Measurements from ENCODE around the gene GRIK4.

GRCh38 chr11:120978701-120979100, 467.2 kb downstream of the GRIK4 start:
- TF ChIP-seq JUND (IDR thresholded peaks at IDR 0.05) (no peak), RAD21 (IDR thresholded peaks at IDR 0.05; ENCODE audit: low read length) (no peak), EP300 (IDR thresholded peaks at IDR 0.05; ENCODE audit: borderline replicate concordance in 1 of 2, low read depth in 1 of 2, low read length in 1 of 2) (no peak), ZBTB33 (IDR thresholded peaks at IDR 0.05; ENCODE audit: borderline replicate concordance, low read depth) (no peak)
- TF ChIP-seq, protein P1, sequence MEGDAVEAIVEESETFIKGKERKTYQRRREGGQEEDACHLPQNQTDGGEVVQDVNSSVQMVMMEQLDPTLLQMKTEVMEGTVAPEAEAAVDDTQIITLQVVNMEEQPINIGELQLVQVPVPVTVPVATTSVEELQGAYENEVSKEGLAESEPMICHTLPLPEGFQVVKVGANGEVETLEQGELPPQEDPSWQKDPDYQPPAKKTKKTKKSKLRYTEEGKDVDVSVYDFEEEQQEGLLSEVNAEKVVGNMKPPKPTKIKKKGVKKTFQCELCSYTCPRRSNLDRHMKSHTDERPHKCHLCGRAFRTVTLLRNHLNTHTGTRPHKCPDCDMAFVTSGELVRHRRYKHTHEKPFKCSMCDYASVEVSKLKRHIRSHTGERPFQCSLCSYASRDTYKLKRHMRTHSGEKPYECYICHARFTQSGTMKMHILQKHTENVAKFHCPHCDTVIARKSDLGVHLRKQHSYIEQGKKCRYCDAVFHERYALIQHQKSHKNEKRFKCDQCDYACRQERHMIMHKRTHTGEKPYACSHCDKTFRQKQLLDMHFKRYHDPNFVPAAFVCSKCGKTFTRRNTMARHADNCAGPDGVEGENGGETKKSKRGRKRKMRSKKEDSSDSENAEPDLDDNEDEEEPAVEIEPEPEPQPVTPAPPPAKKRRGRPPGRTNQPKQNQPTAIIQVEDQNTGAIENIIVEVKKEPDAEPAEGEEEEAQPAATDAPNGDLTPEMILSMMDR (IDR thresholded peaks at IDR 0.05) = no peak

Data from SK-N-SH (cell line).